Measurements from ENCODE around the gene TENM3.

The TENM3 gene

GRCh38 chr4:182206266-182206665, 36.9 kb upstream of the TENM3 start:
- ChIA-PET POLR2A (no interaction called here), CTCF (interaction anchor here (1.1 to 1.4 kb wide), 2 partner anchors 17 to 20 kb away, joined by 3 read pairs; no protein-coding TSS in a partner anchor)
- TF ChIP-seq CTCF (IDR thresholded peaks at IDR 0.05; ENCODE audit: control extremely low read depth, extremely low read depth, low read depth, missing control alignments): no peak
- no peak for DNase-seq (ENCODE audit: extremely low spot score)

GRCh38 chr4:182206916-182207315, 36.3 kb upstream of the TENM3 start:
- no peak for TF ChIP-seq CTCF (IDR thresholded peaks at IDR 0.05; ENCODE audit: control extremely low read depth, extremely low read depth, low read depth, missing control alignments)
- DNase-seq (ENCODE audit: extremely low spot score): no peak
- POLR2A ChIA-PET: no interaction called here
- CTCF ChIA-PET: interaction anchor here (1.1 to 1.4 kb wide), 4 partner anchors 8 to 19 kb away, joined by 3 to 4 read pairs (median 3); no protein-coding TSS in a partner anchor

- POLR2A ChIA-PET: no interaction called here
- no peak for TF ChIP-seq CTCF (IDR thresholded peaks at IDR 0.05; ENCODE audit: control extremely low read depth, extremely low read depth, low read depth, missing control alignments)
- no peak for DNase-seq (ENCODE audit: extremely low spot score)
- CTCF ChIA-PET: interaction anchor here (1.1 to 1.3 kb wide), 2 partner anchors 9 to 11 kb away, joined by 3 to 4 read pairs; no protein-coding TSS in a partner anchor
Observed at GRCh38 chr4:182207830-182208396, 35.3 kb upstream of the TENM3 start.

- ChIA-PET CTCF (no interaction called here), POLR2A (no interaction called here)
- no peak for TF ChIP-seq CTCF (IDR thresholded peaks at IDR 0.05; ENCODE audit: control extremely low read depth, extremely low read depth, low read depth, missing control alignments)
- DNase-seq (ENCODE audit: extremely low spot score): no peak
Observed at GRCh38 chr4:182208526-182209050, 34.6 kb upstream of the TENM3 start.

GRCh38 chr4:182212211-182212761, 30.9 kb upstream of the TENM3 start:
- ChIA-PET POLR2A (no interaction called here), CTCF (interaction anchor here (1.0 kb wide), 2 partner anchors 8 to 105 kb away, joined by 3 read pairs; no protein-coding TSS in a partner anchor)
- DNase-seq (ENCODE audit: extremely low spot score): no peak
- no peak for TF ChIP-seq CTCF (IDR thresholded peaks at IDR 0.05; ENCODE audit: control extremely low read depth, extremely low read depth, low read depth, missing control alignments)

GRCh38 chr4:182213004-182213403, 30.2 kb upstream of the TENM3 start:
- POLR2A ChIA-PET: no interaction called here
- CTCF ChIA-PET: interaction anchor here (1.0 to 1.7 kb wide), 5 partner anchors 9 to 106 kb away, joined by 3 to 5 read pairs (median 3); no protein-coding TSS in a partner anchor
- no peak for DNase-seq (ENCODE audit: extremely low spot score)

More at GRCh38 chr4:182213004-182213403, 30.2 kb upstream of the TENM3 start:
- no peak for TF ChIP-seq CTCF (IDR thresholded peaks at IDR 0.05; ENCODE audit: control extremely low read depth, extremely low read depth, low read depth, missing control alignments)

Data from GM10248 (cell line).